Transverse colon (tissue), 4 donors: ENCODE measurements around the gene HSD11B2. TPM values are rescaled to one million over a fixed set of nuclear protein-coding genes. Genes with fewer than 3 reads are reported as not detected.

Experiments
- DNase-seq: peaks from one replicate; pipeline ENCODE4 v3.0.0-alpha.2; 2019
- H3K27ac ChIP-seq, 4 donors: fragments of 200-600 bp; sonication (generic); 2 replicates each; pipeline ENCODE4 v1.5.1; 2016 to 2018; ENCODE audit warnings: inconsistent platforms in 4 of 4
- H3K27me3 ChIP-seq: fragments of 200-600 bp; sonication (generic); 2 replicates; pipeline ENCODE4 v1.5.1; 2017; ENCODE audit warnings: inconsistent platforms
- H3K36me3 ChIP-seq, 4 donors: fragments of 200-600 bp; sonication (generic); 2 replicates each; pipeline ENCODE4 v1.5.1; 2017 to 2019; ENCODE audit warnings: inconsistent platforms in 4 of 4
- H3K4me1 ChIP-seq, 4 donors: fragments of 200-600 bp; sonication (generic); 2 replicates each; pipeline ENCODE4 v1.5.1; 2017 to 2020; ENCODE audit warnings: inconsistent platforms in 4 of 4
- H3K4me3 ChIP-seq, 4 donors: fragments of 200-600 bp; sonication (generic); 1 replicate in 1 of 4; 2 replicates in 3 of 4; pipeline versions ENCODE4 v1.5.1 to v1.6.1; 2017 to 2019; ENCODE audit warnings: inconsistent platforms in 4 of 4
- H3K9me3 ChIP-seq, 2 donors: fragments of 200-600 bp; sonication (generic); 2 replicates each; pipeline ENCODE4 v1.5.1; 2017 to 2019; ENCODE audit warnings: inconsistent platforms in 2 of 2
- EP300 ChIP-seq: sonication (generic); formaldehyde crosslinking; IDR thresholded peaks from one replicate; pipeline ENCODE4 v1.6.1; 2017; ENCODE audit warnings: antibody characterized with exemption, low read depth
- POLR2A ChIP-seq: fragments of 450-650 bp; IDR thresholded peaks from one replicate; pipeline ENCODE4 v1.6.1; 2016; ENCODE audit warnings: antibody characterized with exemption, mild to moderate bottlenecking, moderate library complexity
- POLR2AphosphoS5 ChIP-seq, 3 donors: sonication (generic); formaldehyde crosslinking; IDR thresholded peaks; one replicate each; pipeline ENCODE4 v1.6.1; 2016; ENCODE audit warnings: antibody characterized with exemption in 3 of 3
- WGBS, 2 donors: methylation state at CpG; one replicate each; pipeline ENCODE4 v1.1.5; 2018; ENCODE audit warnings: low coverage in 1 of 2; 5-methylcytosine and 5-hydroxymethylcytosine counted together
- in situ Hi-C, 4 donors: fragments of 200-750 bp; cut with MboI; loops; one replicate each; pipeline versions ENCODE4 v1.15.0 to v1.15.1; 2017; ENCODE audit warnings: low sequenced_read_pairs in 3 of 4, low pct_ligation_motif_present in 1 of 4, low pct_unique_long_range_greater_than_20kb in 1 of 4
- intact Hi-C: fragments of 100-400 bp; cut with DNase I; formaldehyde crosslinking; loops from one replicate; pipeline ENCODE4 v1.15.1; 2023; ENCODE audit warnings: low total_unique reads
- total RNA-seq, 4 donors: library from RNA; depleted of rRNA; stranded (reverse); fragments of >200 nt; gene quantifications; one replicate each; pipeline ENCODE4 v1.1.0, GENCODE V29; 2016
- TF ChIP-seq, protein P1 (sequence below), 5 experiments: fragments of 200-600 bp in 3 of 5; fragments of 450-650 bp in 2 of 5; sonication (generic) in 3 of 5; IDR thresholded peaks; 1 replicate in 2 of 5; 2 replicates in 3 of 5; pipeline ENCODE4 v1.5.1; 2016 to 2017; ENCODE audit warnings: antibody characterized with exemption in 5 of 5, inconsistent platforms in 3 of 5, mild to moderate bottlenecking in 2 of 5, moderate library complexity in 1 of 5

HSD11B2 gene
- total RNA-seq, 4 donors from 2014 or later: 667 to 1,081 (median 790) TPM

DNA sequence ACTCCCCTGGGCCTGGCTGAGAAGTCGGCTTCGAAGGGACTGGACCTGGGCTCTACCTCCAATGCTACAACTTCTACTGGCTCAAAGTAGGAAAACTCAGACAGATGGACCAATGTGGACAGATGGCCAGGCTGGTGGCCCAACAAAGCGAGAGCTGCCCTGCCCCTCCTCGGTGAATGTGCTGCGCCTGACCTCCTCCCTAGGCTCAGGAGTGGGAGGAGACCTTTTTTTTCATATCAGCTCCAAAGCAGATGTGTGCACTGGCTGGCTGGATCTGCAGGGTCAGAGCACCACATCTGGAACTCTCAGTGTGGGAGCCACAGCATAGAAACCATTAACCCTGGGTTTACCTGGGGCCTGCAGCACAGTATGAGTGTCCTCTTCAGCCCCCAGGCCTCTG, 29.2 kb downstream of the HSD11B2 start:
- intact Hi-C loops: no loop called here
- no peaks in the 10 kb centered on the region for H3K27me3 ChIP-seq
- no peaks in the 10 kb centered on the region for H3K9me3 ChIP-seq
- H3K4me1 ChIP-seq: peaks cover 81 to 97% (median 92%) of the 10 kb centered on the region in 4 donors
- no peaks in the 10 kb centered on the region for H3K36me3 ChIP-seq
- no peak for DNase-seq
- no peak for TF ChIP-seq POLR2A
- TF ChIP-seq, protein P1, sequence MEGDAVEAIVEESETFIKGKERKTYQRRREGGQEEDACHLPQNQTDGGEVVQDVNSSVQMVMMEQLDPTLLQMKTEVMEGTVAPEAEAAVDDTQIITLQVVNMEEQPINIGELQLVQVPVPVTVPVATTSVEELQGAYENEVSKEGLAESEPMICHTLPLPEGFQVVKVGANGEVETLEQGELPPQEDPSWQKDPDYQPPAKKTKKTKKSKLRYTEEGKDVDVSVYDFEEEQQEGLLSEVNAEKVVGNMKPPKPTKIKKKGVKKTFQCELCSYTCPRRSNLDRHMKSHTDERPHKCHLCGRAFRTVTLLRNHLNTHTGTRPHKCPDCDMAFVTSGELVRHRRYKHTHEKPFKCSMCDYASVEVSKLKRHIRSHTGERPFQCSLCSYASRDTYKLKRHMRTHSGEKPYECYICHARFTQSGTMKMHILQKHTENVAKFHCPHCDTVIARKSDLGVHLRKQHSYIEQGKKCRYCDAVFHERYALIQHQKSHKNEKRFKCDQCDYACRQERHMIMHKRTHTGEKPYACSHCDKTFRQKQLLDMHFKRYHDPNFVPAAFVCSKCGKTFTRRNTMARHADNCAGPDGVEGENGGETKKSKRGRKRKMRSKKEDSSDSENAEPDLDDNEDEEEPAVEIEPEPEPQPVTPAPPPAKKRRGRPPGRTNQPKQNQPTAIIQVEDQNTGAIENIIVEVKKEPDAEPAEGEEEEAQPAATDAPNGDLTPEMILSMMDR (IDR thresholded peaks at IDR 0.05): no peak
- TF ChIP-seq POLR2AphosphoS5 (IDR thresholded peaks at IDR 0.05): peak; percentile 50 to 74 (median 58)
- no peak for TF ChIP-seq EP300
- in situ Hi-C loops: no loop called here
- H3K4me3 ChIP-seq: no peak overlapping the region
- peak overlapping the region; percentile 85 to 95 (median 94) for H3K27ac ChIP-seq
- WGBS, 2 donors: 70% methylated on average over 5 of the region's 5 CpGs; no CpG with 5 or more reads in 1 of the 2 donors

DNA sequence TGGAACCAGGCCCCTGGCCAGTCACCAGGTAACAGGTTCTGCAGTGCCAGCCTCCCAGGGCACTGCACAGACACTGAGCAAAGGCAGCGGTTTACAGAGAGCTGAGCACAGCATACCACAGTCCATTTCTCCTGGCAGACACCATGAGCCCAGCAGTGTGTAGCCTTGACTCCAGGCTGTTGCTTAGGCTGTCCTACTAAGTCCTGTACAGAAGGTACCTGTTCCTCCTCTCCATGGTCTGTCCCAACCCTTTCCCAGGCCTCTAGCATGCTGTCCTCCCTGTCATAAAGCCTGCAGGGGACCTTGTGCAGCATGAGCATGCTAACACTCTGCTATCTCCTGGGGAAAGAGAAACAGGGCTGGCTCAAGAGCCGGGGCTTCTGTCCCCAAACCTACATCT, 30.0 kb downstream of the HSD11B2 start:
- Histone ChIP-seq H3K9me3 (no peaks in the 10 kb centered on the region), H3K27me3 (no peaks in the 10 kb centered on the region), H3K4me3 (no peak overlapping the region), H3K4me1 (peaks cover 86 to 97% (median 96%) of the 10 kb centered on the region in 4 donors), H3K36me3 (no peaks in the 10 kb centered on the region), H3K27ac (peak overlapping the region; percentile 85 to 95 (median 94))
- TF ChIP-seq, protein P1 (IDR thresholded peaks at IDR 0.05): no peak
- 60 to 65% methylated on average over 2 of the region's 2 CpGs for WGBS, 2 donors
- in situ Hi-C loops: no loop called here
- intact Hi-C loops: no loop called here
- DNase-seq: no peak

DNA sequence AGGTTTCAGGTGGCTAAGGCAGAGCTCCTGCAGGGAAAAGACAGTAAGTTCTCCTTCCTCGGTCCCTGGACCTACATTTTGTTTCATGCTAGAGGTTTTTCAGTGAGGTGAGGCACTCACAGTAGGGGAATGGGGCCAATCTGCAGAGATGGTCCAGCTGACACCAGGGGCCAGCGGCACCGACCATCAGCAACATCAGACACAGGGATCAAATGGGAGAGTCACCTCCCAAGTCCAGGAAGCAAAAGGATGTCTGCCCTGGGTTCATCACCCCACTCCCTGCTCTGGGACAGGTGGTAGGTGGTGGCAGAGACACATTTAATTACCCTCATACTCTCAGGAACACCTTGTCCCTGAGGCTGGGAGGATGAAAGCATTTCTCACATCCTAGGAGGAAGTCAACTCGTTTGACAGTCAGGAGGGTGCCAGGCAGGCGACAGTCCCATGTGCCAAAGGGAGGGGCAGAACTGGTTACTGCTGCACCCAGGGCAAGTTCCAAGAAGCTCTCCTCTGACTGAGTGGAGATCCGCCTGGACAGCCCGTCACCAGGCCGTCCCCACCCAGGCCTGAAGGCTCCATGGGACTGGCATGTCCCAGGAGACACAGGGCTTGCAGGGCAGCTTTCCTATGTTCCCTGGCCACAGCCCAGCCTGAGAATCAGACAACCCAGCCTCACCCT, 30.8 kb downstream of the HSD11B2 start:
- no peaks in the 10 kb centered on the region for H3K36me3 ChIP-seq
- in situ Hi-C loops: no loop called here
- 49% methylated on average over 8 of the region's 8 CpGs; no CpG with 5 or more reads in 1 of the 2 donors for WGBS, 2 donors

DNA sequence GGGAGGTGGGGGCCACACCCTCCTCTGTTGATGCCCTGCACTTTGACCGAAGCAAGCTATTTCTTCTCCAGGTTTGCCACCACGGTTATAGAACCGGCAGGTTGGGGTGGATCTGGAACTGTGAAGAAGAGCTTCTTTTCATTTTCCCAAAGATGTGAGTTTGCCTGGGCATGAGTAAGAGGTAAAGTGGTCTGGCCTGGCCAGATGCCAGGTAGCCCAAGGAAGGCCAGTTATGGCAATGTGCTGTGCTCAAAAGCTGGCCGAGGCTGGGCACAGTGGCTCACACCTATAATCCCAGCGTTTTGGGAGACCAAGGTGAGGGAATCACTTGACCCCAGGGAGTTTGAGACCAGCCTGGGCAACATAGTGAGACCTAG, 31.3 kb downstream of the HSD11B2 start:
- TF ChIP-seq POLR2AphosphoS5 (IDR thresholded peaks at IDR 0.05) (peak in 1 of 3 donors; percentile 14), POLR2A (peak; percentile 83), EP300 (no peak)
- TF ChIP-seq, protein P1 (IDR thresholded peaks at IDR 0.05): no peak
- Histone ChIP-seq H3K4me3 (no peak overlapping the region), H3K27ac (peak overlapping the region; percentile 90 to 95 (median 94)), H3K27me3 (no peaks in the 10 kb centered on the region), H3K4me1 (peaks cover 74 to 84% (median 83%) of the 10 kb centered on the region in 4 donors), H3K9me3 (no peaks in the 10 kb centered on the region), H3K36me3 (no peaks in the 10 kb centered on the region)
- in situ Hi-C loops (no loop called here), intact Hi-C loops (no loop called here)
- DNase-seq: no peak
- WGBS, 2 donors: 53% methylated on average over 5 of the region's 5 CpGs; no CpG with 5 or more reads in 1 of the 2 donors

More for the DNA sequence above, 30.8 kb downstream of the HSD11B2 start:
- H3K27ac ChIP-seq: peak overlapping the region; percentile 94 to 95 (median 94)
- H3K9me3 ChIP-seq: no peaks in the 10 kb centered on the region
- peaks cover 79 to 90% (median 88%) of the 10 kb centered on the region in 4 donors for H3K4me1 ChIP-seq
- peak; percentile 100 for TF ChIP-seq EP300
- TF ChIP-seq, protein P1 (IDR thresholded peaks at IDR 0.05): no peak
- TF ChIP-seq POLR2A: no peak
- TF ChIP-seq POLR2AphosphoS5 (IDR thresholded peaks at IDR 0.05): peak; percentile 72 to 98 (median 97)
- no peak overlapping the region for H3K4me3 ChIP-seq
- intact Hi-C loops: no loop called here
- H3K27me3 ChIP-seq: no peaks in the 10 kb centered on the region
- peak; percentile 93 for DNase-seq
